Thyroid gland (tissue), 4 donors: ENCODE measurements around the gene ITPR2. TPM values are rescaled to one million over a fixed set of nuclear protein-coding genes. Genes with fewer than 3 reads are reported as not detected.
"Not testable (repeated sequence)": the region's sequence is repeated elsewhere in the genome, so short reads cannot be mapped to it uniquely, and the experiment has no call there.

Experiments used
- DNase-seq, 2 donors: peaks; one replicate each; pipeline ENCODE4 v3.0.0-alpha.2; 2019
- H3K27ac ChIP-seq, 3 donors: fragments of 200-600 bp; sonication (generic); 1 replicate in 2 of 3; 2 replicates in 1 of 3; pipeline ENCODE4 v1.5.1; 2016 to 2019; ENCODE audit warnings: mild to moderate bottlenecking in 1 of 3, moderate library complexity in 1 of 3
- H3K27me3 ChIP-seq: fragments of 200-600 bp; sonication (generic); one replicate; pipeline ENCODE4 v1.5.1; 2019
- H3K36me3 ChIP-seq, 2 donors: fragments of 200-600 bp; sonication (generic); one replicate each; pipeline ENCODE4 v1.5.1; 2016 to 2019
- H3K4me1 ChIP-seq, 2 donors: fragments of 200-600 bp; sonication (generic); one replicate each; pipeline ENCODE4 v1.5.1; 2017 to 2019
- H3K4me3 ChIP-seq, 3 donors: fragments of 200-600 bp; sonication (generic); replicated peaks in 1 of 3; 1 replicate in 2 of 3; 2 replicates in 1 of 3; pipeline ENCODE4 v1.5.1; 2016; ENCODE audit warnings: mild to moderate bottlenecking in 1 of 3
- H3K9me3 ChIP-seq: fragments of 200-600 bp; sonication (generic); one replicate; pipeline ENCODE4 v1.5.1; 2017
- POLR2A ChIP-seq, 2 donors: fragments of 450-650 bp; IDR thresholded peaks; one replicate each; pipeline ENCODE4 v1.6.1; 2017; ENCODE audit warnings: antibody characterized with exemption in 2 of 2, mild to moderate bottlenecking in 2 of 2, moderate library complexity in 1 of 2
- WGBS, 2 donors: methylation state at CpG; one replicate each; pipeline ENCODE4 v1.1.5; 2017; 5-methylcytosine and 5-hydroxymethylcytosine counted together
- intact Hi-C: fragments of 100-400 bp; cut with DNase I; formaldehyde crosslinking; loops from one replicate; pipeline ENCODE4 v1.15.1; 2023
- total RNA-seq, 4 donors: library from RNA; depleted of rRNA; stranded (reverse); fragments of >200 nt; gene quantifications; one replicate each; pipeline ENCODE4 v1.2.3, GENCODE V29; 2016
- TF ChIP-seq, protein P1 (sequence below), 6 experiments: fragments of 200-600 bp in 3 of 6; fragments of 450-650 bp in 3 of 6; sonication (generic) in 3 of 6; IDR thresholded peaks; one replicate each; pipeline ENCODE4 v1.5.1; 2016 to 2019; ENCODE audit warnings: antibody characterized with exemption in 6 of 6, mild to moderate bottlenecking in 2 of 6, inconsistent platforms in 1 of 6, moderate library complexity in 1 of 6

ITPR2 gene
- total RNA-seq, 4 donors from 2014 or later, result 24.4 to 39.7 (median 33.7) TPM

DNA sequence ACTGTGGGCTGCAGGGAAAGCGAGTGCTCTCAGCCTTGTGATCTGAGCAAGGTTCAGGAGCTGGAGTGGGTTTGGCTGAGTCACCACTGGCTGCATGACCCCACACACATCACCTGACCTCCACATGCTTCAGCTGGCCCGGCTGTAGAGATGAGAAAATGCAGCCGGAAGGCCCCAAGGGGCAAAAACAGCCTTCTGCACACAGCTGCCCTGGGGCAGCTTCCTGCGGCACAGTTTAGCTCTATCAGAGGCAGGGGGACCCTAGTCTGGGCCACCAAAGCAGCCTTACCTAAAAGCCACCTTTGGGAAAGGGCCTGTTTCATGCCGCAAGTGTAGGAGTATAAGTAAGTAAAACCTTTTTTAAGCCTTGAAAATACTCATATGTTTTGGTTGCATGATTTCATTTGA is 514.3 kb downstream of the ITPR2 start:
- WGBS, 2 donors, result 71 to 73% methylated on average over 5 of the region's 5 CpGs

DNA sequence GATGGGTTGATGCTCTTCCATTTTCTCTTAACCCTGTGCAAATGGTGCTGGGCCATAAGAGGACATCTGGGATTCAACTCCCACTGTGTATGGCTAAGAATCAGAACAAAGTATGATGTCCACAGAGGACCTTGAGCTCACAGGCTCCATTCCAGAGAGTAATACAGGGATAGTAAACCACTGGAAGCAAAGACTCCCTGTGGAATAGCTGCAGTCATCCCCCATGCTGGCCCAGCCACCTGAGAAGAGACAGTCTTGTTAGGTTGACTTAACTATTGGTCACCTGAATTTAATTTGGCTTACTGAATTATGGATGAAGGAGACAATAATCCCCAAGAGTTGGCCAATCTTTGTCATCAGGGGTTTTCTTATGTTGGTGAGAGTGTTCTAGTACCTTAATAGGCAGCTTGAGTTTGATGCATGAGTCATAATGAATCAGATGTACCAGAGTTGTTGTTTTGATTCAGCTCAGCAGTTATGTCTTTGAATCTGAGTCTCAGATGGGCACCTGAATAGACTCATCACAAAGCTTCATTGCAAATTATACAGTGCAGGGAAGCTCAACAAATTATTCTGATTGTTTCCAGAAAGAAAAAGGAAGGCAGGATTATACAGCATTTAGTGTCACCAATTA is 514.9 kb downstream of the ITPR2 start:
- no peaks in the 10 kb centered on the region for H3K9me3 ChIP-seq
- H3K27ac ChIP-seq, result peak overlapping the region in 1 of 3 donors; percentile 15
- peaks cover 0 to 7% of the 10 kb centered on the region in 2 donors for H3K4me1 ChIP-seq
- H3K27me3 ChIP-seq, result no peaks in the 10 kb centered on the region
- no peak overlapping the region for H3K4me3 ChIP-seq
- TF ChIP-seq, protein P1, sequence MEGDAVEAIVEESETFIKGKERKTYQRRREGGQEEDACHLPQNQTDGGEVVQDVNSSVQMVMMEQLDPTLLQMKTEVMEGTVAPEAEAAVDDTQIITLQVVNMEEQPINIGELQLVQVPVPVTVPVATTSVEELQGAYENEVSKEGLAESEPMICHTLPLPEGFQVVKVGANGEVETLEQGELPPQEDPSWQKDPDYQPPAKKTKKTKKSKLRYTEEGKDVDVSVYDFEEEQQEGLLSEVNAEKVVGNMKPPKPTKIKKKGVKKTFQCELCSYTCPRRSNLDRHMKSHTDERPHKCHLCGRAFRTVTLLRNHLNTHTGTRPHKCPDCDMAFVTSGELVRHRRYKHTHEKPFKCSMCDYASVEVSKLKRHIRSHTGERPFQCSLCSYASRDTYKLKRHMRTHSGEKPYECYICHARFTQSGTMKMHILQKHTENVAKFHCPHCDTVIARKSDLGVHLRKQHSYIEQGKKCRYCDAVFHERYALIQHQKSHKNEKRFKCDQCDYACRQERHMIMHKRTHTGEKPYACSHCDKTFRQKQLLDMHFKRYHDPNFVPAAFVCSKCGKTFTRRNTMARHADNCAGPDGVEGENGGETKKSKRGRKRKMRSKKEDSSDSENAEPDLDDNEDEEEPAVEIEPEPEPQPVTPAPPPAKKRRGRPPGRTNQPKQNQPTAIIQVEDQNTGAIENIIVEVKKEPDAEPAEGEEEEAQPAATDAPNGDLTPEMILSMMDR (IDR thresholded peaks at IDR 0.05), result no peak
- no peak for TF ChIP-seq POLR2A (IDR thresholded peaks at IDR 0.05)
- intact Hi-C loops, result no loop called here
- no peak for DNase-seq
- H3K36me3 ChIP-seq, result no peaks in the 10 kb centered on the region

More for the DNA sequence above, 514.3 kb downstream of the ITPR2 start:
- intact Hi-C loops, result no loop called here
- no peaks in the 10 kb centered on the region for H3K36me3 ChIP-seq
- H3K4me1 ChIP-seq, result peaks cover 0 to 7% of the 10 kb centered on the region in 2 donors
- TF ChIP-seq, protein P1 (IDR thresholded peaks at IDR 0.05), result no peak
- no peak for TF ChIP-seq POLR2A (IDR thresholded peaks at IDR 0.05)
- H3K9me3 ChIP-seq, result no peaks in the 10 kb centered on the region
- H3K27me3 ChIP-seq, result no peaks in the 10 kb centered on the region
- peak; percentile 31 to 34 for DNase-seq
- no peak overlapping the region for H3K4me3 ChIP-seq
- H3K27ac ChIP-seq, result peak overlapping the region in 1 of 3 donors; percentile 15

DNA sequence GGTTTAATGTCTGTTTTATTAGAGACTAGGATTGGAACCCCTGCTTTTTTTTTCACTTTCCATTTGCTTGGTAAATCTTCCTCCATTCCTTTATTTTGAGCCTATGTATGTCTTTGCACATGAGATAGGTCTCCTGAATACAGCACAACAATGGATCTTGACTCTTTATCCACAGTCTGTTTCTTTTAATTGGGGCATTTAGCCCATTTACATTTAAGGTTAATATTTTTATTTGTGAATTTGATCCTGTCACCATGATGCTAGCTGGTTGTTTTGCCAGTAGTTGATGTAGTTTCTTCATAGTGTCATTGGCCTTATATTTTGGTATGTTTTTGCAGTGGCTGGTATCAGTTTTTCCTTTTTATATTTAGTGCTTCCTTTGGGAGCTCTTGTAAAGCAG is 518.9 kb downstream of the ITPR2 start:
- H3K9me3 ChIP-seq, H3K4me3 ChIP-seq, H3K36me3 ChIP-seq, H3K27me3 ChIP-seq, intact Hi-C loops, H3K27ac ChIP-seq, H3K4me1 ChIP-seq, DNase-seq: not testable (repeated sequence)

DNA sequence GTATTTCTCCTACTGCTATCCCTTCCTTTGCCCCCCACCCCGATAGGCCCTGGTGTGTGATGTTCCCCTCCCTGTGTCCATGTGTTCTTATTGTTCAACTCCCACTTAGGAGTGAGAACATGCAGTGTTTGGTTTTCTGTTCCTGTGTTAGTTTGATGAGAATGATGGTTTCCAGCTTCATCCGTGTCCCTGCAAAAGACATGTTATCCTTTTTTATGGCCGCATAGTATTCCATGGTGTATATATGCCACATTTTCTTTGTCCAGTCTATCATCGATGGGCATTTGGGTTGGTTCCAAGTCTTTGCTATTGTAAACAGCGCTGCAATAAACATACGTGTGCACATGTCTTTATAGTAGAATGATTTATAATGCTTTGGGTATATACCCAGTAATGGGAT is 522.5 kb downstream of the ITPR2 start:
- intact Hi-C loops, H3K27me3 ChIP-seq, H3K36me3 ChIP-seq, H3K4me3 ChIP-seq, H3K4me1 ChIP-seq, H3K9me3 ChIP-seq, H3K27ac ChIP-seq, DNase-seq: not testable (repeated sequence)
- WGBS, 2 donors, result 82 to 93% methylated on average over 6 of the region's 6 CpGs

DNA sequence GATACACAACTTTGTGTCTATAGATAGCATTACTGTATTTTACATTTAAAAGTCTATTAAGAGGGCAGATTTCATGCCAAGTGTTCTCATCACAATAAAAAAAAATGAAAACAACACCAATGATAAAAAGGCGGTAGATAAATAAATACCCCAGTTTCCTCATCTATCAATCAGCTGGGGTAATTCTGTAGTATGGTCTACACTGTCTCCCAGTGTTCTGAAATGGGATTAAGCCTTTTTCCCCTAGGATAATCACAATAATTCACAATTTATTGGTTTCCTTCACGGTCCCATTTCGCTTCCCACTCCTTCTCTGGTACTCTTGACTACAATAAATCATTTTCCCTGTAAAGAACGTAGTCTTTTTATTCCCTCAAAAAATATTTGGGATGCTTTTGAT is 523.4 kb downstream of the ITPR2 start:
- no peak for TF ChIP-seq POLR2A (IDR thresholded peaks at IDR 0.05)
- TF ChIP-seq, protein P1 (IDR thresholded peaks at IDR 0.05), result no peak
- no peak overlapping the region for H3K27ac ChIP-seq
- H3K36me3 ChIP-seq, result no peaks in the 10 kb centered on the region
- intact Hi-C loops, result no loop called here
- no peaks in the 10 kb centered on the region for H3K9me3 ChIP-seq
- 69% methylated on average over 4 of the region's 4 CpGs for WGBS, 2 donors
- DNase-seq, result no peak
- no peaks in the 10 kb centered on the region for H3K27me3 ChIP-seq
- H3K4me3 ChIP-seq, result no peak overlapping the region
- H3K4me1 ChIP-seq, result no peaks in the 10 kb centered on the region

DNA sequence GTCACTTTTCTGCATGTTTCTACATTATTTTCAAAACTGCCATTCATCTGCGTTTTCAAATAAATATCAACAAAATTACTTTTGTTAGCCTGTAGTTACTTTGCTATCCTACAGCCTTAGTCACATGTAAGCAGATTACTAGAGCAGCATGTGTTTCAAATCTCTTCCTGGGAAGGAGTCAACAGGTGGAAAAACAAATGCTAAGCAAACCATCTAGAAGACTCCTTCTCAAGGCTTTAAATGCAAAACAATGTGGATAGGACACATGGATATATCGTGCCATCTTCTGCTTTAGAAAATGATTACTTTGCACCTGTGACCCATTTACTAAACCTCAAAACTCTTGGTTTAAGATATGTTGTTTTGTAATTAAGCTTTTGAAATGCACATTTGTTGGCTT is 528.7 kb downstream of the ITPR2 start:
- WGBS, 2 donors, result 89 to 94% methylated on average over 2 of the region's 2 CpGs
- intact Hi-C loops, result no loop called here
- no peak for DNase-seq

More for the DNA sequence above, 528.7 kb downstream of the ITPR2 start:
- peaks cover 0 to 3% of the 10 kb centered on the region in 2 donors for H3K4me1 ChIP-seq
- H3K27ac ChIP-seq, result no peak overlapping the region
- no peaks in the 10 kb centered on the region for H3K9me3 ChIP-seq
- H3K4me3 ChIP-seq, result no peak overlapping the region
- no peaks in the 10 kb centered on the region for H3K27me3 ChIP-seq
- no peak for TF ChIP-seq POLR2A (IDR thresholded peaks at IDR 0.05)
- H3K36me3 ChIP-seq, result no peaks in the 10 kb centered on the region
